ENCODE data around the gene ACSF3. TPM values are rescaled to one million over a fixed set of nuclear protein-coding genes. Genes with fewer than 3 reads are reported as not detected.

ACSF3 gene
- total RNA-seq, result 13.0 and 18.4 TPM in 2 replicates

DNA sequence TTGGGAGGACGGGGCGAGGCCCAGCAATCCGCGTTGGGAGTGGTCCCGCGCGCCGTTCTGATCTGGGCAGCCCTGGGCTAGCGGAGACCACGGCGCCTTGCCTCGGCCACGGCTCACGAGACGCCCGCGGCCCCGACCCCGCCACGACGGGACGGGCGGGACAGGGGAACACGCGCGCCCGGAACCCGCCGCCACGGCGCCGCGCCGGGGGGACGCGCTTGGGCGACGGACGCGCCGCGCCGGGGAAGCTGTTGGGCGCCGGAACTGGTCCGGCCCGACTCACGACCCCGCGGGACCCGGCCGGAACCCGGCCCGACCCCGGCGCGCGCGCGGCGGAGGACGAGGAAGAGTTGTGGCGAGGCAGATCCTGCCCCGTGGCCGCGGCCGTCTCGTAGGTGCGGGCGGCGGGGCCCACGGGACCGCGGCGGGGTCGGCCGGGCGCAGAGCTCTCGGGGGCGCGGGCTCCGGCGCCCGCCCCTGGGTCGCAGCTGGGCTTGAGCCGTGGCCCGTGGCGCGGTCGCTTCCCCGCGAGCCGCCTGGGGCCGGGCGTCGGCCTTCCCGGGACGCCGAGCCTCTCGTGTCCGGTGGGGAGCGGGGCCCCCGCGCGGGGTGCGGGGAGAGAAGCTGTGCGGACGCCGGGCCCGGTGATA is at the start of gene ACSF3:
ACSF3 (plus strand) TSS at position 251 of the 650 bp plus-strand sequence. CDS start 6,830 bp downstream, outside the sequence.

DNA sequence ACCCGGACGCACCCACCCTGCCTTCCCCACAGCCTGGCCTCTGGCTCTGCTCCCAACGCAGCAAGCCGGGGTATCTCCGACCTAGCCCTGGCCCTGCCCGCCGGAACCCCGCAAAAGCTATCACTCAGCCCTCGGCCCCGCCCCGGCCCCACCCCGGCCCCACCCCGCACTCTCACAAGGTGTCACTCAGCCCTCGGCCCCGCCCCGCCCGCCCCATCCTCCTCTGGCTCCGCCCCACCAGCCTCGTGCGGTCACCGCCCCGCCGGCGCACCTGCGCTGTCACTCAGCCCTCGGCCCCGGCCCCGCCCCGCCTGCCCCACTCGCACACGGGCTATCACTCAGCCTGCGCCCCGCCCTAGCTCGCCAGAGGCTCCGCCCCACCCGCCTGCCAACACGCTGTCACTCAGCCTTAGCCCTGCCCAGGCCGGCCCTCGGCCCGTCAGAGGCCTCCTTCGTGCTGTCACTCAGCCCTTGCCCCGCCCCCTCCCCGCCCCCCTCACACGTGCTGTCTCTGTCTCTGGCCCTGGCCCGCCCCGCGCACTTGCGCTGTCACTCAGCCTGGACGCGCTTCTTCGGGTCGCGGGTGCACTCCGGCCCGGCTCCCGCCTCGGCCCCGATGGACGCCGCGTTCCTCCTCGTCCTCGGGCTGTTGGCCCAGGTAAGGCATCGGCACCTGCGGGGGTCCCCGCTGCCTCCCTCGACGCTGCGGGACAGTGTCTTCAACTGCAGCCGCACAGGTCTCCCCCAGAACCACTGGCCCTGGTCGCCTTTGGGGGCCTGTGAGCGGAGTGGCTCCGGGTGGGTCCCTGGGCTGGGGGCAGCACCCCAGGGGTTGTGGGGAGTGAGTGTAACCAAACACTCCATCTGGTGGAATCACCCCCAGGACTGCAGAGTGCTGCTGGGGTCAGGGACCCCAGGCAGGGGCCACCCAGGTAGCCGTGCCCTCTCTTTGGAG is 77.8 kb downstream of the ACSF3 start, which contains the start of gene CDH15:
CDH15 (plus strand) TSS at position 533 of the 955 bp plus-strand sequence; CDS start at position 617, 84 bp downstream.

DNA sequence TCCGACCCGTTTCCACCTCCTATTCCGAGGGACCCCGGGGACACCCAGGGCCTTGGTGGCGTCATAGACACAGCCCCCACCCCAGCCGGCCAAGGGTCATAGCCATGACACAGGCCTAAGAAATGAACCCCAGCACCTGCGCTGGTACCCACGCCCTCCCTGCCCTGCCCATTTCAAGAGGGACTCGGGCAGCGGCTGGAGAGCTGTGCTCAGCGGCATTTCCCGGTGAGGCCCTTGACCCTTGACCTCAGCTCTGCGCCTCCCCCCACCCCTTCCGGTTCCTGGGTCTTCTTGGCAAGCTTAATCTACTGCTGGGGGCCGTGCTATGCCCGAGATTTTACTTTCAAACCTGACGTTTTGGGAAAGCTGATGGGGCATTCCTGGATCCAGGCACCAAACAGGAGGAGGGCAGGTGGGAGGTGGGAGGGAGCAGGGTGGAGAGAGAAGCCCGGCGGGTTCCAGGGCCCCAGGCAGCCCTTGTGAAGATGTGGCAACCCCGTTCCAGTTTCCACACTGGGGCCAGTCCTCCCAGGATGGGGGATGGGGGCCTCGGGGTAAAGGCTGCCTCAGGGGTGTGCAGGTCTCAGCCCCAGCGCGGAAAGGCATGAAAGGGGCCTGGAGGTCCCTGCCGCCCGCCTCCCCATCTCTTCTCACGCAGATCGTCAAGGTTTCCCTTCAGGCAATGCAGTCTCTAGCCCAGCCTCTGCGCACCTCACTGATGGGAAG is 106.6 kb downstream of the ACSF3 start, which contains the start of gene SLC22A31:
SLC22A31 (minus strand) TSS at position 414 of the 726 bp plus-strand sequence; CDS start at position 378, 36 bp downstream.

Other genes with a start within 250 kb of the ACSF3 start
- gene GALNS, start 236.9 kb upstream of the ACSF3 start, total RNA-seq, result 16.5 and 21.1 TPM in 2 replicates
- 36.4 and 53.1 TPM in 2 replicates for gene TRAPPC2L, start 236.7 kb upstream of the ACSF3 start, total RNA-seq
- not detected in 2 replicates for gene PABPN1L, start 227.2 kb upstream of the ACSF3 start, total RNA-seq
- not detected in 2 replicates for gene CBFA2T3, start 116.6 kb upstream of the ACSF3 start, total RNA-seq
- gene CDH15, start 77.9 kb downstream of the ACSF3 start, total RNA-seq, result under 0.01 and 0.58 TPM in 2 replicates
- gene SLC22A31, start 106.7 kb downstream of the ACSF3 start, total RNA-seq, result 0.85 and 1.2 TPM in 2 replicates
- gene ZNF778, start 123.9 kb downstream of the ACSF3 start, total RNA-seq, result 22.2 and 24.8 TPM in 2 replicates

Data from regular cardiac myocyte (primary cell).